Measurements from ENCODE around the gene RBL2.

GRCh38 chr16:53515811-53516210 lies 81.5 kb downstream of the RBL2 start:
- no peak for TF ChIP-seq CTCF (conservative IDR thresholded peaks at IDR 0.05; ENCODE audit: low read length)
- TF ChIP-seq EZH2phosphoT487 (IDR thresholded peaks at IDR 0.05; ENCODE audit: borderline replicate concordance): no peak

All from Loucy (cell line).